ENCODE data around the gene IRGQ. TPM values are rescaled to one million over a fixed set of nuclear protein-coding genes. Genes with fewer than 3 reads are reported as not detected.
"Not testable (repeated sequence)": the region's sequence is repeated elsewhere in the genome, so short reads cannot be mapped to it uniquely, and the experiment has no call there.

The IRGQ gene
- total RNA-seq, 1 donor from 2014 or later, result 21.7 TPM

DNA sequence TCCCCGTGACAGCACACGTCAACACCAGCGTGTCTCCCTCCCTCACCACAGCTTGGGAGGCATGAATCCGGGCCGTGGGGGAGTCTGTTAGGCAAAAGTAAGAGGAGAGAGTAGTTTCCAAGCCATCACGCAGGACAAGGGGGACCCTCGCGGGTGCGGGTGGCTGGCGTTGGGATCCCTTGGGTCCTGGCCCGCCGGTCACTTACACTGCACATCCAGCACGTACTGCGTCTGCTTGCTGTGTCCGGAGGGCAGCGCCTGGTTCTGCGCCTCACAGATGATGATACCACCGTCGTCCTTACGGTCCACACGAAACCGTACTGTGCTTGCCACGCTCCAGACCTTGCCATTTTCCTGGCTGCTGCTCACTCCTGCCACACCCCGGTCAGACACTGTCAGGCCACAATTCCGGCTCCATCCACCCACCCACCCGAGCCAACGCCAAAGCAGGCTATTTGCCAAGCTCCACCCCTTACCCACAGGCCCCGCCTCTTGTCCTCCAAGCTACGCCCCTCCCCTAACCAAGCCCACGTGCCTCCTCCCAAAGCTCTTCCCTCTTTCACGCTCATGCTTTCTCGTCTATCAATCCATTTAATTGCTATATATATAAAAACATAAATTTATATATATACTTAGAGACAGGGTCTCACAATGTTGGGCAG lies 30.1 kb upstream of the IRGQ start:
- no peak for DNase-seq (ENCODE audit: low spot score)

DNA sequence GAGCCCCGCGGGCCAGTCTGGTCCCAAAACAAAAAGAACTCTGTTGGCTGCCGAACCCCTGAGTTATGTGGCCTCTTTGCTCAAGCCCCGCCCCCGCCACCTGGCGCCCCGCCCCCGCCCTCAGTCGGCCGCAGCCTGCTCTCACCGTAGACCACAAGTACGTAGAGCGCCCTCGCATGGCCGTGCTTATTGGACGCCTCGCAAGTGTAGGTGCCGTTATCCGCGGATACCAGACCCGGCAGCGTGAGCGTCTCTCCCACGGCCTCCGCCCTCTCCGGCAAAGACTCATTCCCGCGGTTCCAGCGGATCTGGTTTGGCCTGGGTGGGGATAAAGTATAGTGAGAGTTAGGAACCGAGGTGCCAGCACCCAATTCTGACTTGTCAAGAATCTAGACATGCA lies 29.0 kb upstream of the IRGQ start:
- no peak for DNase-seq (ENCODE audit: low spot score)

DNA sequence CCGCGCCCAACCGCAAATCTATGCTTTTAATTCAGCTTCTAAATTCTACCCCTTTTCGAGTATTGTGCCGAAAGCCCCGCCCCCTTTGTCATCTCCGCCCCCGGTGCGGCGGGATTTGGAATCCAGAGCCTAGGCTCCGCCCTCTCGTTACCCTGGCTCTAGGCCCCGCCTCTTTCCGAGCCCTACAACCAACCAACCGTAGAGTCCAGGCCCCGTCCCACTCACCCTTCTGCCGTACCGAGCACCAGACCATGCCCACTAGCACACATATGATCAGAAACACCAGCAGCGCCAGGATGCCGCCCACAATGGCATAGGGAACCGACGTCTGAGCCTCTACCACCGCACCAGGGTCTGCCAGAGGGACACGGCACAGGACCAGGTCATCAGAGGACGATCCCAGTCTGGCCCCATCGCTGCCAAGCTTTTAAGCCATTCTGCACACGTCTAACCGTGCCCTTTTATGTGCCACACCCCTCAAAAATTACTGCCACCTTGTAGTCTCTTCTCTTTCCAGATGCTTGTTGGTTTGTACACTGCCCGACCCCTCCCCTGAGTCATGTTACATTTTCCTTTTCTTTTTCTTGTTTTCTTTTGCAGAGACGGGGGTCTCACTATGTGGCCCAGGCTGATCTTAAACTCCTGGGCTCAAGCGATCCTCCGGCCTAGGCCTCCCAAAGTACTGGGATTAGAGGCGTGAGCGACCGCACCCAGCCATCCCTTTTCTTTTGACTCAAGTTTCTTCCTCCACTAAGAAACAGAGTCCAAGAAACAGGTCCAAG lies 28.1 kb upstream of the IRGQ start:
- DNase-seq (ENCODE audit: low spot score), result no peak

DNA sequence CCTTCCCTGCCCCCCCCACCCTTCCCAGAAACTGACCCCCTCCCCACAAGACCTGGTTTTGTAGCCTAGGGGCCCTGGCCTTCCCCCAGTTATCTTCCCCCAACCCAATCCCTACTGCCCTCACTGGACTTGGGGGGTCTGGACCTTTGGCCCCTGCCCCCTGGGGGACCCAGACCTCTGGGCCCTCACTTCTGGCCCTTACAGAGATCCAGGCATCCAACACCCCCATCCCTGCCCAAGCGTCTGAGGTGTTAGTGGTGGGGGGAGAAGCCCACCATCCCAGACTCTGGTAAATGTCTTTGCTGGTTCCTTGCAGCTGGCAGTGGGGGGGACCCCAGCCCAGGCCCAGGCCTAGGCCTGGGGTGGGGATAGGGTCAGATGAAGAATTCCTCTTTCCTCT lies 27.0 kb upstream of the IRGQ start:
- DNase-seq (ENCODE audit: low spot score), result no peak

DNA sequence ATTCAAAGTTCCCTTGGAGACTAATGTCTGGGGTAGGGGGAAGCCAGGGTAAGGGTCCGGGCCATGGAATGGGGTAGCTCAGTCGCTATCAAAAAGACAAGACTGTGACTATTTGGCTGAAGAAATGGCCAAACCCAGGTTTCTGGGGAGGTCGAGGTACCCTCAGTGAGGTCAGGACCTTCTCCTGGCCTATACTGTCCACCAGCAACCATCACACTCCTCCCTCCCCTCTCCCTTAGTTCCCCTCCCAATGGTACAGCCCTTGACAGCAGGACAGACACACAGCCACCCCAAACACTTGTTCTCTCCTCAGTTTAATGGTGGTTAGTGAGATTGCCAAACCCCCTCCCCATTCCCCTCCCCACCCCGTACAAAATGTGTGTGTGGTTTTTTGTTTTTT lies 26.1 kb upstream of the IRGQ start:
- no peak for DNase-seq (ENCODE audit: low spot score)

DNA sequence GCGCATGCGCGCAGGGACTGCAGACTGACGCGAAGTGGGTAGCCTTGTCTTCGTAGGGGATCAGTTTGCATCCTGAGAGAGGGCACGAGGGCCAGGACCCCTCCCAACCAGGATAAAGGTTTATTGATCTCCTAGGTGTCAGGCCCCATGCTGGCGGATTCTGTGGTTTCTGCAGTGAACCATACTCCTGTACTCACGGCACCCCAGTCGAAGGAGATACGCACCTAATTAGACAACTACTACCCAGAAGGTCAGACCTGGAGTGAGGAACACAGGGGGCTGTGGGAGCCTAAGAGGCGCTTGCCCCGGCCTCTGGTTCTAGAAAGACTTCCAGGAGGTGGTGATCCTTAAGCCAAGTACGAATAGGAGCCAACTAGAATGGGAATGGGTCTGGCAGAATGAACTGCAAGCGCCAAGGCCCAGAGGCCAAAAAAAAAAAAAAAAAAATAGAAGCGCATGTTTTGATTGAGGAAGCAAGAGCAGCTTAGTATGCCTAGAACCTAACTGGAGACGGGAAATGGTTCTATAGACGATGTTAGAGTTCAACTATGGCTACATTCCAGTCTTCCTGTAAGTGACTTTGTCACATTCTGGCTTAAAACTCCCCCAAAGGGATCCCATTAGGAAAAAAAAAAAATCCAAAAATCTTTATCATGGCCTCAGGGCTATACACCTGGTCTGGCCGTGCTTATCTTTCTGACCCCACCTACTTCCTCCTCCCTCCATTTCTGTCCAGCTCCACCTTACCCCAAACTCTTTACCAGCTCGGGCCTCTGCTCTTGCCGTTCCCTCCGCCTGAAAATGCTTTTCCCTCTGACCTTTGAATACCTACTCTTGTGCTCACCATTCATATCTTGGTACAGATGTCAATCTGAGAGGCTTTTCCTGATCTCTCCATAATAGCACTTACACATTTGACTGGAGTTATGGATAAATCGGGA lies 24.4 kb upstream of the IRGQ start:
- no peak for DNase-seq (ENCODE audit: low spot score)

DNA sequence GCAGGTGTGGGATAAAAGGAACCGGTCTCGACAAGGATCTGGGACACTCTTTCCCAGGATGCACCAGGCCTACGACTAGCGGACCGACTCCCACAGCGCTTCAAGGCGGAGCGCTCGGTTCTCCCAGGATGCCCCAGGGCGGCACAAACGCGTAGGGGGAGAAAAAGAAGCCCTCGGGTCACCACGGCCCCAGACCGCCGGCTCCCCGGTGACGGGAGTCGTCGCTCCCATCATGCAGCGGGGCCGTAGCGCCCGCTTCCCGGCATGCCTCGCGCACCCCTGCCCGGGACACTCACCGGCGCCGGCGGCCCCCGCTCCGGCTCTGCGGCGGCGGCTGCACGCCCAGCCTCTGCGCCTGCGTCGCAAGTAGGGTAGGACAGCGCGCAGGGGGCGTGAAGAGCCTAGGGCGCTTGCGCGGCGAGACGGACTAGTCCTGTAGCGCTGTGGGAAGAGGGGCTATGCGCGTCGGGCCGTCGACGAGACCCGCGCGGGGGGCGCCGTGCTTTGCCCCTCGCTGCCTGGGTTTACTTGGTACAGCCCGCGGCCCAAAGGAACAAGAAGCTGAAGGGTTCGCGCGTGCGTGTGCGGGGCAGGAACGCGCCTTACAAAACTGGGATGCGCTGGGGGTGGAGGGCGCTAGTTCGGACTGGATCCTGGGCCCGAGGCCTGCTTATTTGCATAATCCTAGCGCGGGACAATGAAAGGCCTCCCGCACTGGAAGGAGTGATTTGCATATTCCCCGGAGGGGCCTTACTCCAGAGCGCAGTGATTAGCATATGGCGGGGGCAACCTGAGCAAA lies 23.5 kb upstream of the IRGQ start, which contains the start of gene ZNF428:
Gene ZNF428, minus strand, starts transcription at position 368 of the 799 bp plus-strand sequence. CDS start 5,325 bp downstream, outside the sequence.
- peak; percentile 95 for DNase-seq (ENCODE audit: low spot score)

DNA sequence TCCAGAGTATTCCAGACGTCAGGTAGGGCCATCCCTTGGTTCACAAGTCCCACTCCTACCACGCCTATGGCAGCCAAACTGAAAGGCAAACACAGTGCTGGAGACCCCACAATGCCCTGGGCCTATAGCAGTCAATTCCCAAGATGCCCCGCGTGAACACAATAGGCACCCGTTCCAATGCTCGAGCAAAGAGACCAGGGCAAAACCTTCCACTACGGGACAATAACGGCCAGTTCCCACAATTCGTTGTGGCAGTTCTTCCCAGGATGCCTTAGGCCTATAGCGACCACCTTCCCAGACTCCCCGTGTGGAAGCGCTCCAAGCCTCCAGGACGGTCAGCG lies 23.0 kb upstream of the IRGQ start:
- DNase-seq (ENCODE audit: low spot score), result no peak

DNA sequence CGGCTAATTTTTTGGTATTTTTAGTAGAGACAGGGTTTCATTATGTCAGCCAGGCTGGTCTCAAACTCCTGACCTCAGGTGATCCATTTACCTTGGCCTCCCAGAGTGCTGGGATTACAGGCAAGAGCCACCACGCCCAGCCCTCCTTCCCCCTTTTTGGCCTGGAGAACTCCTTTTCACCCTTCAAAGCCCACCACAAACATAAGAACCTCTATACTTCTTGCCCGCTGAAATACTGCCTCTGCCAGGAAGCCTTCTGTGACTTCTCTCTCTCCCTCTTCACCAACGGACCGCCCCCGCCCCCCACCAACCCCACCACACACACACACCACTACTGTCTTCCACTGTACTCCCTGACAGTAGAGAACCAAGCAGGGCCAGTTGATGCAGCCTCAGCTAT lies 21.0 kb upstream of the IRGQ start:
- DNase-seq (ENCODE audit: low spot score), result no peak

DNA sequence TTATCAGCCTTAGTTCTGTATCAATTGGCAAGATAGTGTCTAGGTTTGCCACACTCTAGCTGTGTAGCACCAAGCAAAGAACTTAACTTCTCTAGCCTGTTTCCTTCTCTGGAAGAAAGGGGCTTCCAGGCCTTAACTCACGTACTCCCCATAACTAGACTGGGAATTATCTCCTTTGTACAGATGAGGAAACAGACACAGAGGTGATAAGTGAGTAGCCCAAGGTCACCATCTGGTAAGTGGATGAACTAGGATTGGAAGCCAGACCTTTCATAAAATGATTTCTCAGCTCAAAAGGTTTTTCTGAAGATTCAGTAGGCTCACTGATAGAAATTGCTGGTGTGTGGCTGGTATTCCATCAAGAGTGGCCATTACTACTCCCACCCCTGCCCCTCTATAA lies 20.4 kb upstream of the IRGQ start:
- DNase-seq (ENCODE audit: low spot score), result no peak

DNA sequence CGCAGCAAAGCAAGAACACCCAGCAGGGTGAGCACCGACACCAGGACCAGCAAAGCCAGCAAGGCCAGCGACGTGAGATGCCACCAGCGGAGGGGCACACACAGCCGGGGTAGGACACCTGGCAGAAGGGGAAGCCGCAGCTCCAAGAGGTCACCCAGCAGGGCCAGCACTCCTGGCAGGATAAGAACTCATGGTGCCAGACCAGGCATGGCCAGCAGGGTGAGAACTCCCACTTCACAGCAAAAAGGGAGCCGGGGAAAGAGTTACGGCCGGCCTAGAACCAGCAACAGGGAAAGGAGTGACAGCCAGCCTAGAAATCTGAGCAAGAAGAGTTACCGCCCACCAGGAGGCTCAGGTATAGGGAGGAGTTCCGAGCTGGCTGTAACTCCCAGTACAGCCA lies 16.4 kb upstream of the IRGQ start:
- DNase-seq (ENCODE audit: low spot score), result no peak

DNA sequence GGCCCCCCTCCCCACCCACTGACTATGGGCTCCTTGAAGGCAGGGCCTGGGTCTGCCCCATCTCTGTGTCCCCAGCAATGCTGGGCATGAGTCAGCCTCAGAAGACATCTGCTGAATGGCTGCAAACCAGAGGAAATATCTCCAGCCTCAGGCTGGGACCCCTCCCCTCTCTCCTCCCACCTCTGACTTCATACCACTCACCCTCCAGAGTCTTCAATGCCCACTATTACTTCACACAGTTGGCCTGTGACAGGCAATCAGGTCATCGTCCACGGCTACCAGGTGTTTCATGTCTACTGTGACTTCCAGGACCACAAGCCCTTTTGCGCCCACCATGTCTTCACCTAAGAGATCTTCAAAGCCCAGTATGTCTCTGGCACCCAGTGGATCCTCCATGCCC lies 15.9 kb upstream of the IRGQ start, which contains the start of gene SRRM5:
Gene SRRM5, plus strand, starts transcription at position 301 of the 400 bp plus-strand sequence. Its CDS starts 34 bp downstream, at position 335.
- no peak for DNase-seq (ENCODE audit: low spot score)

DNA sequence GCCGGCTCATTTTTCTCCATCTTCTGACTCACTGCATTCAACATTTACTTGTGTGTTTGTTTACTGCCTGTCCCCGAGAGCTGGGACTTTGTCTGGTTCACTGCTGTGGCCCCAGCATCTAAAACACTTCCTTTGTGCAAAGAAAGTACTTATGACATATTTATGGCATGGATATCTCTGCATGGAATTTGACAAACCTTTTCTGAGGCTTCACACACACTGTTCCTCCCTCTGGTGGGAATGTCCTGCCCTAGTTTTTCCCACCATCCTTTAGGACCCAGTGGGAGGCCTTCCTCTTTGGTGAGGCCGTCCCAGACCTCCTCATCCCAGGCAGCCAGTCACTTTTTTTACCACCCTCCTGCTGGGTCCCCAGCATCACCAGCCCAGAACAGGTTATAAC lies 14.6 kb upstream of the IRGQ start:
- no peak for DNase-seq (ENCODE audit: low spot score)

DNA sequence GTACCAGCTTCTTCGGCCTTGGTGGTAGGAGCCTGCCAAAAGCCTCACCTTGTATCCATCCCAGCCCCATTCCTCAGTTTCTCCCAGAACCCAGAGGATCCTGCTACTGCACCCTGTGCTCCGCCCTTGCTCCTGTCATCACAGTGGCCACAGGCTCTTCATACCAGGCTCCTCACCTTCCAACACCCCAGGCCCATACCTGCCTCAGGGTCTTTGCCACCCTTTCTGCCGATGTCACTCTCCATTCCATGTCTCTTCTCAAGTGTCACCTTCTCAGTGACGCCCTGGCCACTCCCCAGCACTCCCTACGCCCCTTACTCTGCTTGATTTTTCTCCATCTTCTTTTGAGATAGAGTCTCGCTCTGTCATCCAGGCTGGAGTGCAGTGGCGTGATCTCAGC lies 13.9 kb upstream of the IRGQ start:
- DNase-seq (ENCODE audit: low spot score), result no peak

DNA sequence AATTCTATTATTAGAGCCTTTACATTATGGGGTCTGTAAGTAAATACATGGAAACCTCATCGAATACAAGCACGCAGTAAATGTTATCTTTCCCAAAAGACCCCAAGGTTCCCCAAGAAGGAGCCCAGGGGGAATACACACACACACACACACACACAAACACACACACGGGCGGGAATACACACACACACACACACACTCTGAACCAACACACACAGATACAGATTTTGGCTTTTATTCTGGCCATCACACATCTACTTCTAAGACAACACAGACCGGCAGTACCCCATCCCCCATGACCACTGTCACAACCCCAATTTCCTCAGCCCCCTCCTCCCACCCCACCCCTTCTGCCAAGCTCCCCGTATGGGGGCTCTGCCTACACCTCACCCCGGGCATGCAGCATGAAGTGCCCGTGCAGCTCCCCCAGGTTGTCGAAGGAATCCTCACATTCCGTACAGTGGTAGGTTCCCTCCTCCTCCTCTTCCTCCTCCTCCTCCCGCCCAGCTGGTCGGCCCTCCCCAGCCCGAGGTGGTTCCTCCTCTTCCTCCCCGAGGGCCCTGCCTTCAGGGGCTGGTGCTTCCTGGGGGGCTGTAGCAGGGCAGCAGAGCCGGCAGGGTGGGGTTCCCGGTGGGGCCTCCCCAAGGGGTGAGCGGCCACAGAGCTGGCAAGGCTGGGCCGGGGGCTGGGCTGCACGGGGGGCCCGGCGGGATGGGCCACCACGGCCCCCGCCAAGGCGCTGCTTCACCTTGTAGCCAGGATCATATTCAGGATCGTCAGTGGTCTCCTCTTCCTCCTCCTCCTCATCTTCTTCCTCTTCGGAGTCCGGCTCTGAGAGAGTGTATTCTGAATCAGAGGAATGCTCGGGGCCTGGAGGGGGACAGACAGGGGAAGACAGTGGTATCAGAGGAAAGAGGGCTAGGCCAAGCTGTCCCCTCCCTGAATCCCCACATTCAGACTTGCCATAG lies 11.6 kb upstream of the IRGQ start:
- DNase-seq (ENCODE audit: low spot score), result no peak

DNA sequence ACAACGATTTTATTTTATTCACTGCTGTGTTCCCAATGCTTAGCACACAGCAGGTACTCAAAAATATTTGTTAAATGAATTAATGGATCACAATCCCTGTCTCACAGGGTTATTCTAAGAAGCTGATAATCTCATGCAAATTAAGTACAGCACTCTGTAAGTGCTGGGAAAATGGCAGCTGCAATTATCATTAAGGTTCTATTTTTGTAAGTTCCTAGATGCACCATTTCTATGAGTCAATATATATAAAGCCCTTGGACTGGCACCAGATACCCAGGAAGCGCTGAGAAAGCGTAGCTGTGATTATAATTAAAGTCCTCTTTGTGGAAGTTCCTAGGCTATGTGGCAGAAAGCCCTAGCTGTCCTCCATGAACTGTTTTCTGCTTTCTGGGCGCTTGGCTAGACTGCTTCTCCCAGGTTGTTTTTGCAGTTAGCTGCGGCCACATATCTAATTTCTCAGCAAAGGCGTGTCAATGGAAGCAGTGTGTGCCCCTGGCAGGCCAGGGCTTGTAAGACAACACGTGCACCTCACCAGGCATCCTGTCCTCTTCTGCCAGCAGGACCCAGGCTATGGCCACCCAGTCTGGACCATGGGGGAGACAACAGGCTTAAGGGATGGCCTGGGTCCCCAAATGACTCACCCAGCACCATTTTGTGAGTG lies 10.8 kb upstream of the IRGQ start:
- no peak for DNase-seq (ENCODE audit: low spot score)

DNA sequence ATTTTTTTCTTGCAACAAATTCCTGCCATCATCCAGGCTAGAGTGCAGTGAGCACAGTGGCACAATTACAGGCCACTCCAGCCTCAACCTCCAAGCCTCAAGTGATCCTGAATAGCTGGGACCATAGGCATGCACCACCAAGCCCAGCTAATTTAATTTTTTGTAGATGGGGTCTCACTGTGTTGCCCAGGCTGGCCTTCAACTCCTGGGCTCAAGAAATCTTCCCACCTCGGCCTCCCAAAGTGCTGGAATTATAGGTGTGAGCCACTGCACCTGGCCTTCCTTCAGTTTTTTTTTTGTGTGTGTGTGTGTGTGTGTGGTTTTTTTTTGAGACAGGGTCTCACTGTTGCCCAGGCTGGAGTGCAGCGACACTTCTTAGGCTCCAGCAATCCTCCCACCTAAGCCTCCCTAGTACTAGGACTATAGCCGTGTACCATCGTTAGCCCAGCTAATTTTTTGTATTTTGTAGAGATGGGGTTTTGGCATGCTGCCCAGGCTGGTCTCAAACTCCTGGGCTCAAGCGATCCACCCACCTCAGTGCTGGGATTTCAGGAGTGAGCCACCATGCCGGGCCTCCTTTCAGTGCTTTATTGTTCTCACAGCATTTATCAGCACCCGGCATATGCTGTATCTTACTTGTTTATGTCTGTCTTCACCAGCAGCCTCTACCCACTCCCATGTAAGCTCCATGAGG lies 10.1 kb upstream of the IRGQ start:
- no peak for DNase-seq (ENCODE audit: low spot score)

DNA sequence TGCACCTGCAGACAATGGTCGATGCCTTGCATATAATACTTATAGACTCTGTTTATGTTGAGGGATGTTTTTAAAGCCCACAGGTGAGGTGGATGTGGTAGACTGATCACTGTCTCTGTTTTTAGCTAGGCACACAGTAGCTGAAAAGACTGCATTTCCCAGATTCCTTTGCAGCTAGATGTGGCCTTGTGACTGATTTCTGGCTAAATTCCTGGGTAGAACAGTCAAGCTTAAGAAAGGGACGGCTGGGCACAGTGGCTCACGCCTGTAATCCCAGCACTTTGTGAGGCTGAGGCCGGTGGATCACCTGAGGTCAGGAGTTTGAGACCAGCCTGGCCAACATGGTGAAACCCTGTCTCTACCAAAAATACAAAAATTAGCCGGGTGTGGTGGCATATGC lies 4.4 kb upstream of the IRGQ start:
- DNase-seq (ENCODE audit: low spot score), result not testable (repeated sequence)
